Measurements from ENCODE around the gene RGS8. TPM values are rescaled to one million over a fixed set of nuclear protein-coding genes. Genes with fewer than 3 reads are reported as not detected.

The RGS8 gene
- total RNA-seq, 2 experiments from 2014 or later, result not detected

Other genes with a start within 250 kb of the RGS8 start
- not detected for gene RGSL1, start 234.4 kb downstream of the RGS8 start, total RNA-seq
- gene RNASEL, start 95.3 kb downstream of the RGS8 start, total RNA-seq, result 10 to 100 TPM in 1 of 2 experiments, 1 to 10 TPM in 1; 6.5 to 10.0 TPM
- 10 to 100 TPM in 1 of 2 experiments, 1 to 10 TPM in 1; 1.8 to 39.9 TPM for gene RGS16, start 80.2 kb downstream of the RGS8 start, total RNA-seq
- gene NPL, start 105.2 kb upstream of the RGS8 start, total RNA-seq, result 10 to 100 TPM in 1 of 2 experiments, 1 to 10 TPM in 1; 1.8 to 10.1 TPM
- gene DHX9, start 154.8 kb upstream of the RGS8 start, total RNA-seq, result 100 to 1,000 TPM; 196 to 267 TPM

All from activated CD8-positive, alpha-beta memory T cell treated with anti-CD3 and anti-CD28 coated beads, Interleukin-2, amount 10 ng/mL, durations not matched to agents 7 days and 5 days (primary cell).